ES-I3 (cell line): ENCODE data around the gene CRHR1.

Source experiments
- H3K36me3 ChIP-seq: 2 replicates; pipeline ENCODE4 v1.6.1; 2013; ENCODE audit warnings: mild to moderate bottlenecking, low read length, control low read depth, moderate library complexity; ENCODE audit not compliant: insufficient read depth
- H3K4me1 ChIP-seq: 2 replicates; pipeline ENCODE4 v1.6.1; 2013; ENCODE audit warnings: mild to moderate bottlenecking, control low read depth, low read length; ENCODE audit not compliant: insufficient read depth
- H3K9ac ChIP-seq: 2 replicates; pipeline ENCODE4 v1.6.1; 2013; ENCODE audit warnings: low read depth, mild to moderate bottlenecking, low read length, moderate library complexity
- H3K9me3 ChIP-seq: 2 replicates; pipeline ENCODE4 v1.6.1; 2013; ENCODE audit warnings: mild to moderate bottlenecking, low read length, moderate library complexity; ENCODE audit not compliant: control insufficient read depth, insufficient read depth

The CRHR1 gene

GRCh38 chr17:45775148-45775547 lies 9.0 kb upstream of the CRHR1 start:
- Histone ChIP-seq H3K36me3 (no peaks in the 10 kb centered on the region), H3K4me1 (peaks cover 17% of the 10 kb centered on the region; the same call in 1 of the 2 replicates), H3K9ac (no peak overlapping the region), H3K9me3 (no peaks in the 10 kb centered on the region)

- Histone ChIP-seq H3K4me1 (peaks cover 14% of the 10 kb centered on the region; the same call in 1 of the 2 replicates), H3K36me3 (no peaks in the 10 kb centered on the region), H3K9ac (no peak overlapping the region), H3K9me3 (no peaks in the 10 kb centered on the region)
Measured at GRCh38 chr17:45775576-45776011, 8.5 kb upstream of the CRHR1 start.

DNA sequence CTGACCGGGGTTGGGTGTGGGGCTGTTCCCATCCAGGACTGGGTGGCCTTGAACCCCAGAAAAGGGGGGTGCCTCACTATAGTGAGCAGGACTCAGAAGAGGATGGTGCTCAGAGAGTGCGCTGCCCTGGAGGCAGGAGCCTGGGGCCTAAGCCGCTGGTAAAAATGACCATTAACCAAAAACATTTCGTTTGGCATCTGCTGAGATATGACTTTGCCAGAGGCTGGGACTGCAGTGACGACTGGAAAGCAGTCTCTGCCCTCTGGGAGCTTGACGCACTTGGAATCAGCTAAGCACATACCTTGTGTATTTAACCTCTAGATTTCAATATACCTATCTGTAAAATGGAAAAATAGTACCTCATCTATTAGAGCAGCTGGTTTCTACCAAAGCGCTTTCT lies 7.2 kb upstream of the CRHR1 start:
- H3K4me1 ChIP-seq: peaks cover 3% of the 10 kb centered on the region; the same call in 1 of the 2 replicates
- no peaks in the 10 kb centered on the region for H3K36me3 ChIP-seq
- no peaks in the 10 kb centered on the region for H3K9me3 ChIP-seq
- no peak overlapping the region for H3K9ac ChIP-seq

DNA sequence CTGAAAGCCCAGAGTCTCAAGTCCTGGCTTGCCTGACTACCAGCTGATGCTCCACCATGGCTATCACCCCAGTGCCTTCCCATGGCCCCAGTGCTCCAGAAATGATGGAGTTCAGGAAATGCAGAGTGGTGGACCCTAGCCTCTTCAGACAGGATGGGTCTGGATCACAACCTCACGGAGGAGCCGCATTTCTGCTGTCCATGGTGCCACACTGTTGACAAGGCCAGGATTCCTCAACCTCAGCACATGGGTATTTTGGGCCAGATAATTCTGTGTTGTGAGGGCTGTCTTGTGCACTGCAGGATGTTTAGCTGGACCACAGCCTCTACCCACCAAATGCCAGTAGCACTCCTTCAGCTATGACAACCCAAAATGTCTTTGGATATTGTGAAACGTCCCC lies 6.7 kb upstream of the CRHR1 start:
- Histone ChIP-seq H3K9me3 (no peaks in the 10 kb centered on the region), H3K4me1 (no peaks in the 10 kb centered on the region), H3K9ac (no peak overlapping the region), H3K36me3 (no peaks in the 10 kb centered on the region)

GRCh38 chr17:45780921-45781320 lies 3.2 kb upstream of the CRHR1 start:
- Histone ChIP-seq H3K9me3 (no peaks in the 10 kb centered on the region), H3K9ac (no peak overlapping the region), H3K36me3 (no peaks in the 10 kb centered on the region), H3K4me1 (no peaks in the 10 kb centered on the region)

GRCh38 chr17:45782889-45783592 lies 1.1 kb upstream of the CRHR1 start:
- Histone ChIP-seq H3K36me3 (no peaks in the 10 kb centered on the region), H3K9ac (peak overlapping the region; percentile 57; the same call in 1 of the 2 replicates), H3K4me1 (peaks cover 8% of the 10 kb centered on the region), H3K9me3 (no peaks in the 10 kb centered on the region)

- Histone ChIP-seq H3K36me3 (no peaks in the 10 kb centered on the region), H3K9me3 (no peaks in the 10 kb centered on the region), H3K4me1 (peaks cover 8% of the 10 kb centered on the region), H3K9ac (peak overlapping the region; percentile 68; the same call in 1 of the 2 replicates)
Measured at GRCh38 chr17:45783593-45784292, 377 bp upstream of the CRHR1 start.

DNA sequence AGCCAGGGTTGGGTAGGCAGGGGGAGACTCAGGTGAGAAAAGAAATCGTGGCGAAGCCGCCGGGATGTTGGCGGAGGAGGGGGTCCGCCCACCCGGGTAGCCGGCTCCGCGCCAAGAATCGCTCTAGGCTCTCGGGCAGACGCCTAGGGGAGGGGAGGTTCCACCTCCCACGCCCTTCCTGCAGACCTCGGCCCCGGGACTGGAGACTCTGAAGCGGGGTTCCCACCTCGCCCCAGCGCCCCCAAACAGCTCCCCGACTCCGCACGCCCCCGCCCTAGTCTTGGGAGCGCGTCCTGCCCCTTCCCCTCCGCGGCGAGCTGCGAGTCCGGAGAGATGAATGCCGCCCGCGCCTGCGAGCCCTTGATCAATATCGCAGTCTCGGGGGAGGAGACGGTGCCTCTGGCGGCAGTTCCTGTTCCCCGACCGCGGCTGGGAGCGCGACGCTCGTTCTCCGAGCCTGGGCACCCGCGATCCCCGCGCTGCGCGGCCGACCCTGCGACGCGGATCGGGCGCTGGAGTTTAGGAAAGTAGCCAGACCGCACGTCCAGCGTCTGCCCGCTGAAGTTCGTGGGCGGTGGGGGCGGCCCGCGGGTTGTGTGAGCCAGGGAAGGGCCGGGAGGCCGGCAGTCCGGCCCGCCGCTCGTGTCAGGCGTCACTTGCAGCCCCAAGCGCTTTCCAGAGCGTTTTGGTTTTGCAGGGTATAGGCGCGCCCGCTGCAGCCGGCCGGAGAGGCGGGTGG lies 790 bp downstream of the CRHR1 start:
- Histone ChIP-seq H3K4me1 (peaks cover 8% of the 10 kb centered on the region), H3K9ac (peak overlapping the region; percentile 68; the same call in 1 of the 2 replicates), H3K9me3 (no peaks in the 10 kb centered on the region), H3K36me3 (no peaks in the 10 kb centered on the region)

GRCh38 chr17:45785480-45786193 lies 1.5 kb downstream of the CRHR1 start:
- Histone ChIP-seq H3K9ac (peak overlapping the region; percentile 68; the same call in 1 of the 2 replicates), H3K36me3 (no peaks in the 10 kb centered on the region), H3K4me1 (peaks cover 8% of the 10 kb centered on the region), H3K9me3 (no peaks in the 10 kb centered on the region)

DNA sequence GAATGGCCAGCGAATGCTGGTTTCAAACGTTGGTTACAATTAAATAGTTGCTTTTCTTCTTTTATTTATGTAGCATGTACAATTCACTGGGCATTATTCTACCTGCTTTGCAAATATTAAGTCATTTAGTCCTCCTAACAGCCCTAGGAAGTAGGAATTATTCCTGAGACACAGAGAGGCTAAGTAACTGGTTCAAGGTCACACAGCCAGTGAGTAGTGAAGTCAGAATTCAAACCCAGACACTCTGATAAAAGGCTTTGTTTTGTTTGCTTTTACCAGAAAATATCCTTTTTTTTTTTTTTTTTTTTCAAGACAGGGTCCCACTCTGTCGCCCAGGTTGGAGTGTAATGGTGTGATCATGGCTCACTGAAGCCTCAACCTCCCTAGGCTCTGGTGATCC lies 2.2 kb downstream of the CRHR1 start:
- no peaks in the 10 kb centered on the region for H3K36me3 ChIP-seq
- no peak overlapping the region for H3K9ac ChIP-seq
- peaks cover 8% of the 10 kb centered on the region for H3K4me1 ChIP-seq
- H3K9me3 ChIP-seq: no peaks in the 10 kb centered on the region

GRCh38 chr17:45787044-45787443 lies 2.9 kb downstream of the CRHR1 start:
- H3K9ac ChIP-seq: no peak overlapping the region
- H3K4me1 ChIP-seq: peaks cover 8% of the 10 kb centered on the region
- no peaks in the 10 kb centered on the region for H3K36me3 ChIP-seq
- H3K9me3 ChIP-seq: no peaks in the 10 kb centered on the region

DNA sequence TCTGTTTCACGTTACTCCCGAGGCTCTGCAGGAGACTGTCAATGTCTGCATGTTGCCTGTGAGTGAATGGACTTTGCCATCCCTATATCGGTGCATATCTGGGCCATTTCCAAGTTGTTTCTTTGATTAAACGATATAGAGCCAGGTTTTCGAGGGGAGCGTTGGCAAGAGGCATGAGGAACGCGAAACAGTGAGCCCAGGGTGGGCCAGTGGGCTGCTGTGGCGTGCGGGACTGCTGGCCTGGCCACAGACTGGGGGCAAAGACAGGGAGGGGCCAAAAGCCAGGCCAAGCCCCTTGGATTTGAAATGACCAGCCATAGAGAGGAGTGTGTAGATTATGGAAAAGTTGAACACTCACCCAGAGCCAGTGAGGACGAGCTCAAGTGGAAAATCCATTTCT lies 3.5 kb downstream of the CRHR1 start:
- Histone ChIP-seq H3K36me3 (no peaks in the 10 kb centered on the region), H3K9me3 (no peaks in the 10 kb centered on the region), H3K9ac (no peak overlapping the region), H3K4me1 (peaks cover 8% of the 10 kb centered on the region)

DNA sequence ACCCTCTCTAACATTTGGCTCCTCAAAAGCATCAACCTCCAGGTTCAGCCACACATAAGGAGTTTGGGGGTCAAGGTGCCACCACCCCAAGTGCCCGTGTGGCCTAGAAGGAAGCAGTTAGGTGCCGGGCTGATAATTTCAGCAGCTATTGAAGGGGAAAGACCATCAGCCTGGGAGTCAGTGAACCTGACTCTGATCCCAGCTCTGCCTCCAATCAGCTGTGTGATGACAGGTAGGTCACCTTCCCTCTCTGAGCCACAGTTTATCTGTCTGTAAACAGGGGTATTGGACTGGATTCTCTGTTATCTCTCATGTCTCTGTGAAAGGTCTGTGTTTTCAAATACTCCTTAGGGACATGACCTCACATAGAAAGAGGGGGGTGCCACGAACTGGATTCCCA lies 3.9 kb downstream of the CRHR1 start:
- no peaks in the 10 kb centered on the region for H3K9me3 ChIP-seq
- no peaks in the 10 kb centered on the region for H3K36me3 ChIP-seq
- H3K4me1 ChIP-seq: peaks cover 8% of the 10 kb centered on the region
- no peak overlapping the region for H3K9ac ChIP-seq

GRCh38 chr17:45789874-45790273 lies 5.8 kb downstream of the CRHR1 start:
- no peaks in the 10 kb centered on the region for H3K36me3 ChIP-seq
- no peaks in the 10 kb centered on the region for H3K9me3 ChIP-seq
- no peak overlapping the region for H3K9ac ChIP-seq
- H3K4me1 ChIP-seq: peaks cover 8% of the 10 kb centered on the region
